HepG2 (cell line): Measurements from ENCODE around the gene ARFGAP2. TPM values are rescaled to one million over a fixed set of nuclear protein-coding genes. Genes with fewer than 3 reads are reported as not detected.
A peak's percentile ranks its signal among the peaks of the same experiment; 100 is the strongest.

ENCODE experiments used
- ATAC-seq: fragments of 200-7000 bp; cut with Tn5 transposase; 3 replicates; pipeline ENCODE4 v1.9.1; 2020; ENCODE audit warnings: mild to moderate bottlenecking, moderate library complexity
- BruUV-seq: library from RNA; stranded (reverse); fragments of 400-500 nt; replicated peaks from 2 replicates; lab custom pipeline; 2021; lab: Mats Ljungman, UMichigan
- CTCF ChIA-PET: fragments of 300-600 bp; formaldehyde crosslinking; extraction: SDS; loops from one replicate; lab custom pipeline; 2021; ENCODE audit warnings: low total read pairs, inconsistent platforms, low intra/inter-chr PET ratio; lab: Yijun Ruan, JAX
- POLR2A ChIA-PET: fragments of 350-600 bp; sonication (Branson Sonifier 250); formaldehyde crosslinking; loops from one replicate; lab custom pipeline; 2020; ENCODE audit warnings: antibody characterized with exemption, inconsistent platforms; lab: Yijun Ruan, JAX
- DNase-seq: peaks from one replicate; pipeline ENCODE4 v3.0.0-alpha.2; 2015; ENCODE audit warnings: low spot score
- FAIRE-seq: peaks from 3 replicates; lab custom pipeline; 2011; peaks lifted over from hg19 to GRCh38; lab: Jason Lieb, UNC
- H2AFZ ChIP-seq: one replicate; pipeline ENCODE4 v1.6.1; 2011; ENCODE audit warnings: low read length, inconsistent platforms
- H3K27ac ChIP-seq: fragments of 300-600 bp; 3 replicates; pipeline ENCODE4 v1.8.0; 2011; ENCODE audit warnings: mixed run types, mild to moderate bottlenecking, mixed read lengths, low read length, inconsistent platforms; ENCODE audit not compliant: insufficient read depth; ENCODE audit errors: extremely low read length
- H3K27me3 ChIP-seq, 2 experiments: fragments of 200-600 bp in 1 of 2; 2 replicates in 1 of 2; 3 replicates in 1 of 2; pipeline versions ENCODE4 v1.6.0 to v1.8.0; 2011; ENCODE audit warnings: low read length in 2 of 2, mild to moderate bottlenecking in 2 of 2, moderate library complexity in 2 of 2, inconsistent platforms in 1 of 2; ENCODE audit not compliant: insufficient read depth in 2 of 2, control insufficient read depth in 1 of 2
- H3K36me3 ChIP-seq, 2 experiments: fragments of 200-600 bp in 1 of 2; replicated peaks in 1 of 2; 2 replicates in 1 of 2; 3 replicates in 1 of 2; pipeline versions ENCODE4 v1.5.1 to v1.8.0; 2011; ENCODE audit warnings: low read length in 2 of 2, inconsistent platforms in 1 of 2; ENCODE audit not compliant: insufficient read depth in 2 of 2, control insufficient read depth in 1 of 2
- H3K4me1 ChIP-seq: 2 replicates; pipeline ENCODE4 v1.5.1; 2012; ENCODE audit warnings: low read length, inconsistent platforms; ENCODE audit not compliant: insufficient read depth
- H3K4me2 ChIP-seq: 2 replicates; pipeline ENCODE4 v1.6.0; 2011; ENCODE audit warnings: low read depth, low read length, inconsistent platforms
- H3K4me3 ChIP-seq, 3 experiments: fragments of 200-600 bp in 1 of 3; sonication (generic), shearing (Covaris generic) in 1 of 3; replicated peaks in 1 of 3; 2 replicates each; pipeline ENCODE4 v1.5.1; 2011 to 2016; ENCODE audit warnings: low read length in 3 of 3, inconsistent platforms in 2 of 3, low read depth in 2 of 3, mild to moderate bottlenecking in 2 of 3, control low read depth in 1 of 3, mixed read lengths in 1 of 3; ENCODE audit not compliant: insufficient read depth in 1 of 3
- H3K79me2 ChIP-seq: one replicate; pipeline ENCODE4 v1.6.1; 2011; ENCODE audit warnings: low read length, inconsistent platforms; ENCODE audit not compliant: insufficient read depth
- H3K9ac ChIP-seq: 2 replicates; pipeline ENCODE4 v1.6.0; 2011; ENCODE audit warnings: mild to moderate bottlenecking, low read depth, low read length, inconsistent platforms; ENCODE audit not compliant: insufficient read depth
- H3K9me3 ChIP-seq: 2 replicates; pipeline ENCODE4 v1.5.1; 2012; ENCODE audit warnings: mild to moderate bottlenecking, low read length
- H4K20me1 ChIP-seq: 2 replicates; pipeline ENCODE4 v1.6.0; 2011; ENCODE audit warnings: inconsistent platforms, mild to moderate bottlenecking, low read length, moderate library complexity; ENCODE audit not compliant: insufficient read depth
- ADNP ChIP-seq: sonication (generic); formaldehyde crosslinking; IDR thresholded peaks from 2 replicates; pipeline ENCODE4 v1.4.0; 2020; ENCODE audit warnings: missing genetic modification reagents
- CTCF ChIP-seq: sonication (generic); formaldehyde crosslinking; IDR thresholded peaks from 2 replicates; pipeline ENCODE4 v1.5.0; 2020; ENCODE audit warnings: mild to moderate bottlenecking, missing genetic modification reagents, moderate library complexity
- FIP1L1 ChIP-seq: fragments of 200-400 bp; formaldehyde crosslinking; IDR thresholded peaks from 2 replicates; pipeline ENCODE4 v1.6.1; 2018; ENCODE audit warnings: low read depth, mild to moderate bottlenecking, low read length, moderate library complexity, borderline replicate concordance; ENCODE audit not compliant: insufficient read depth
- RAD21 ChIP-seq: fragments of 450-650 bp; formaldehyde crosslinking; IDR thresholded peaks from 2 replicates; pipeline ENCODE4 v1.5.0; 2020; ENCODE audit warnings: mild to moderate bottlenecking
- TFDP2 ChIP-seq: sonication (generic); formaldehyde crosslinking; IDR thresholded peaks from 2 replicates; pipeline ENCODE4 v1.4.0; 2020; ENCODE audit warnings: missing genetic modification reagents
- XBP1 ChIP-seq: sonication (generic); formaldehyde crosslinking; IDR thresholded peaks from 2 replicates; pipeline ENCODE4 v1.5.0; 2020; ENCODE audit warnings: missing genetic modification reagents
- ZFX ChIP-seq: sonication (generic); formaldehyde crosslinking; IDR thresholded peaks from 2 replicates; pipeline ENCODE4 v1.4.0; 2020; ENCODE audit warnings: mild to moderate bottlenecking, low read depth, missing genetic modification reagents, moderate library complexity
- ZNF253 ChIP-seq: sonication (generic); formaldehyde crosslinking; IDR thresholded peaks from 2 replicates; pipeline ENCODE4 v1.8.0; 2022; ENCODE audit warnings: mild to moderate bottlenecking, missing genetic modification reagents, borderline replicate concordance
- WGBS: methylation state at CpG from one replicate; pipeline ENCODE4 v1.1.6; 2017; ENCODE audit warnings: low lambda C conversion rate; 5-methylcytosine and 5-hydroxymethylcytosine counted together
- in situ Hi-C: cut with HindIII; loops from 2 replicates; pipeline ENCODE4 v1.10.0; 2017; ENCODE audit warnings: low pct_unique_long_range_greater_than_20kb; ENCODE audit not compliant: extremely low pct_ligation_motif_present
- intact Hi-C: fragments of 100-400 bp; cut with micrococcal nuclease; formaldehyde crosslinking; loops from one replicate; pipeline ENCODE4 v1.10.0; 2022; ENCODE audit not compliant: unreplicated experiment
- polyA plus RNA-seq, 8 experiments: library from polyadenylated mRNA; depleted of rRNA in 3 of 8; stranded (reverse) in 7 of 8; unstranded in 1 of 8; fragments of >200 nt; fragmentation: Illumina TruSeq in 4 of 8; extraction: Trizol in 4 of 8; gene quantifications; 2 replicates each; pipeline versions ENCODE4 v1.2.1 to v1.2.3, GENCODE V29; 2011 to 2016; ENCODE audit warnings: low read depth in 4 of 8, missing spikeins in 1 of 8, mixed read lengths in 1 of 8; ENCODE audit not compliant: insufficient read depth in 1 of 8
- total RNA-seq, 5 experiments: library from RNA; depleted of rRNA; stranded (reverse); fragments of >200 nt; fragmentation: Illumina TruSeq; extraction: Trizol; gene quantifications; 2 replicates each; pipeline ENCODE4 v1.2.3, GENCODE V29; 2016; ENCODE audit warnings: low read depth in 1 of 5
- TF ChIP-seq, protein P1 (sequence below): sonication (generic); formaldehyde crosslinking; IDR thresholded peaks from 2 replicates; pipeline ENCODE4 v1.4.0; 2020; ENCODE audit warnings: missing genetic modification reagents, borderline replicate concordance

The ARFGAP2 gene
- total and polyA plus RNA-seq, 2 of the 13 experiments (the other 11 are each of a cell fraction or from before 2014, with no cell fraction given) = 32.3 to 75.3 TPM

- TF ChIP-seq, protein P1, sequence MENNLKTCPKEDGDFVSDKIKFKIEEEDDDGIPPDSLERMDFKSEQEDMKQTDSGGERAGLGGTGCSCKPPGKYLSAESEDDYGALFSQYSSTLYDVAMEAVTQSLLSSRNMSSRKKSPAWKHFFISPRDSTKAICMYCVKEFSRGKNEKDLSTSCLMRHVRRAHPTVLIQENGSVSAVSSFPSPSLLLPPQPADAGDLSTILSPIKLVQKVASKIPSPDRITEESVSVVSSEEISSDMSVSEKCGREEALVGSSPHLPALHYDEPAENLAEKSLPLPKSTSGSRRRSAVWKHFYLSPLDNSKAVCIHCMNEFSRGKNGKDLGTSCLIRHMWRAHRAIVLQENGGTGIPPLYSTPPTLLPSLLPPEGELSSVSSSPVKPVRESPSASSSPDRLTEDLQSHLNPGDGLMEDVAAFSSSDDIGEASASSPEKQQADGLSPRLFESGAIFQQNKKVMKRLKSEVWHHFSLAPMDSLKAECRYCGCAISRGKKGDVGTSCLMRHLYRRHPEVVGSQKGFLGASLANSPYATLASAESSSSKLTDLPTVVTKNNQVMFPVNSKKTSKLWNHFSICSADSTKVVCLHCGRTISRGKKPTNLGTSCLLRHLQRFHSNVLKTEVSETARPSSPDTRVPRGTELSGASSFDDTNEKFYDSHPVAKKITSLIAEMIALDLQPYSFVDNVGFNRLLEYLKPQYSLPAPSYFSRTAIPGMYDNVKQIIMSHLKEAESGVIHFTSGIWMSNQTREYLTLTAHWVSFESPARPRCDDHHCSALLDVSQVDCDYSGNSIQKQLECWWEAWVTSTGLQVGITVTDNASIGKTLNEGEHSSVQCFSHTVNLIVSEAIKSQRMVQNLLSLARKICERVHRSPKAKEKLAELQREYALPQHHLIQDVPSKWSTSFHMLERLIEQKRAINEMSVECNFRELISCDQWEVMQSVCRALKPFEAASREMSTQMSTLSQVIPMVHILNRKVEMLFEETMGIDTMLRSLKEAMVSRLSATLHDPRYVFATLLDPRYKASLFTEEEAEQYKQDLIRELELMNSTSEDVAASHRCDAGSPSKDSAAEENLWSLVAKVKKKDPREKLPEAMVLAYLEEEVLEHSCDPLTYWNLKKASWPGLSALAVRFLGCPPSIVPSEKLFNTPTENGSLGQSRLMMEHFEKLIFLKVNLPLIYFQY (CRISPR knock-in tag) = no peak
- TF ChIP-seq, all 625 proteins: peak for 0
Measured at GRCh38 chr11:47154616-47155570, 21.8 kb downstream of the ARFGAP2 start (continued).

DNA sequence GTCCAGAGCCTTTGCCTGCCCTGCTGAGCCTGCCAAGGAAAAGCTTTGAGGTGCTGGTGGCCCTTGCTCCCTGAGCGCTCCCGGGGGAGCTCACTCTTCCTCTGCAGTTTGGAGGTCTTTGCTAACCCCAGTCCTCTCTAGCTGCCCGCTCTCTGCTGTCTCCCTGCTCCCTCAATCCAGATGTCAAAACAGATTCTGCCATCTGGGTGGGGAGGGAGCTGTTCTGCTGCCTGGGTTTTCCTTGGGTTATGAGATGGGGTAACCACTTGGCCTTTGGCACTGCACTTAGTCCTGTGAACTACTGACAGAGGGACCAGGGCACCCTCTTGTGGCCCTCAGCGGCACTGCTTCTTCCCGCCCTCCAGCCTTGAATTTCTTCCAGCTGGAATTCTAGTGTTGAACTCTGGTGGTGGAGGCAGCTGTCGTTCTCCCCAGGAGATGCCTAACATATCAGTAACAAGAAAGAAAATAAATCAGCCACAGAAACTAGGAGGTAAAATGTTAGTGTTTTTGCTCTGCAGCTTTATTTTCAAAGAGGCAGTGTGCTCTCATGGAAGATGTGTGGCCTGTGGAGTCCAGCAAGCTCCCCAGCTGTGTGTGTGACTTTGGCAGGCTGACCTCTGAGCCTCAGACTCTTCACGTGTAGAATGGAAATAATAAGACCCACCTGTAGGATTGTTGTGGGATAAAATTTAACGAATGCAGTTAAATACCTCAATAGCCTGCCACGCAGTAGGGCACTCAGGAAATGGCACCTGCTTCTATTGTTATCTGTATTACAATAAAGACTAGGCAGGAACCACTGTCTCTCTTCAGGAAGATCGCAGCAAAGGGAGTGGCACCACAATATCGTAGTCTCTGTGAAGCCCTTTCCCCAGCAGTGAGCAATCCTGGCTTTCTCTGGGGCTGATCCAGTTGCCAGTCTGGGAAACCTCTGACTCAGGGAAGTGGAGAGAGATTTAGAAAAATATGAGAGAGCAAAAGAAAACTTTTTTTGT, 23.4 kb downstream of the ARFGAP2 start:
- H3K27ac ChIP-seq = no peak overlapping the region
- in situ Hi-C loops = loop anchor here (5.0 kb wide), 1 partner anchor 236 kb away; the partner anchor contains the start of gene LRP4
- no peaks in the 10 kb centered on the region for H4K20me1 ChIP-seq
- DNase-seq (peak; percentile 63), FAIRE-seq (peak; percentile 95), ATAC-seq (peak; percentile 83)
- H3K27me3 ChIP-seq = no peaks in the 10 kb centered on the region; a peak in 1 of 5 replicates
- 56% methylated on average over 11 of the region's 11 CpGs for WGBS
- no TSS peak for BruUV-seq
- H3K4me2 ChIP-seq = no peak overlapping the region
- H3K36me3 ChIP-seq = peaks cover 0 to 1% of the 10 kb centered on the region in 2 experiments; a peak in 2 of 5 replicates
- no peaks in the 10 kb centered on the region for H3K9me3 ChIP-seq
- no peak overlapping the region for H3K9ac ChIP-seq
- no peaks in the 10 kb centered on the region for H3K4me1 ChIP-seq
- no peak overlapping the region for H3K4me3 ChIP-seq
- no peak overlapping the region for H2AFZ ChIP-seq
- ChIA-PET CTCF (interaction anchor here (0.6 to 3.1 kb wide), 3 partner anchors 233 to 263 kb away, joined by 3 to 57 read pairs (median 15); no protein-coding TSS in a partner anchor), POLR2A (interaction anchor here (0.6 to 1.2 kb wide), 3 partner anchors 10 to 706 kb away, joined by 3 to 8 read pairs (median 3); no protein-coding TSS in a partner anchor)
- H3K79me2 ChIP-seq = no peaks in the 10 kb centered on the region
- intact Hi-C loops = loop anchor here (1.0 kb wide), 4 partner anchors 149 to 264 kb away; no protein-coding TSS in a partner anchor
- TF ChIP-seq RAD21 (CRISPR knock-in tag) = peak; percentile 97
- TF ChIP-seq ZFX (CRISPR knock-in tag) = peak; percentile 22; the same call in 1 of the 2 replicates
- no peak for TF ChIP-seq XBP1 (CRISPR knock-in tag)
- peak; percentile 31; the same call in 1 of the 2 replicates for TF ChIP-seq TFDP2 (CRISPR knock-in tag)
- peak; percentile 96 for TF ChIP-seq CTCF
- TF ChIP-seq FIP1L1 = no peak
- no peak for TF ChIP-seq ADNP
- TF ChIP-seq ZNF253 (CRISPR knock-in tag) = no peak
